Neuron (in vitro differentiated cells): ENCODE measurements around the gene RPL39.
"Not testable (repeated sequence)": the region's sequence is repeated elsewhere in the genome, so short reads cannot be mapped to it uniquely, and the experiment has no call there.

ENCODE experiments used
- H2AFZ ChIP-seq: one replicate; pipeline ENCODE4 v1.6.1; 2013; ENCODE audit warnings: low read depth, mild to moderate bottlenecking, inconsistent platforms, low read length, moderate library complexity
- H3K27me3 ChIP-seq: one replicate; pipeline ENCODE4 v1.6.1; 2013; ENCODE audit warnings: low read length; ENCODE audit not compliant: insufficient read depth
- H3K36me3 ChIP-seq: one replicate; pipeline ENCODE4 v1.6.1; 2013; ENCODE audit warnings: low read length; ENCODE audit not compliant: insufficient read depth
- H3K4me1 ChIP-seq: one replicate; pipeline ENCODE4 v1.6.1; 2013; ENCODE audit warnings: low read length; ENCODE audit not compliant: insufficient read depth
- H3K4me3 ChIP-seq: 2 replicates; pipeline ENCODE4 v1.5.1; 2013; ENCODE audit warnings: mild to moderate bottlenecking, low read length, moderate library complexity
- H3K9me3 ChIP-seq: one replicate; pipeline ENCODE4 v1.6.1; 2013; ENCODE audit warnings: low read length

The RPL39 gene

GRCh38 chrX:119784747-119785446 is 6.5 kb downstream of the RPL39 start:
- Histone ChIP-seq H3K27me3 (no peaks in the 10 kb centered on the region), H3K36me3 (peaks cover 28% of the 10 kb centered on the region), H3K4me1 (peaks cover 2% of the 10 kb centered on the region), H2AFZ (no peak overlapping the region), H3K4me3 (no peak overlapping the region), H3K9me3 (no peaks in the 10 kb centered on the region)

- Histone ChIP-seq H3K27me3 (no peaks in the 10 kb centered on the region), H3K9me3 (no peaks in the 10 kb centered on the region), H2AFZ (no peak overlapping the region), H3K4me1 (no peaks in the 10 kb centered on the region), H3K36me3 (peaks cover 19% of the 10 kb centered on the region), H3K4me3 (no peak overlapping the region)
Observed at GRCh38 chrX:119783026-119783425, 8.4 kb downstream of the RPL39 start.

- Histone ChIP-seq H3K27me3 (no peaks in the 10 kb centered on the region), H3K36me3 (no peaks in the 10 kb centered on the region), H3K9me3 (no peaks in the 10 kb centered on the region), H3K4me3 (no peak overlapping the region), H2AFZ (no peak overlapping the region), H3K4me1 (no peaks in the 10 kb centered on the region)
Observed at GRCh38 chrX:119778829-119779228, 12.6 kb downstream of the RPL39 start.

- Histone ChIP-seq H3K36me3 (no peaks in the 10 kb centered on the region), H3K9me3 (no peaks in the 10 kb centered on the region), H3K4me3 (no peak overlapping the region), H2AFZ (no peak overlapping the region), H3K27me3 (no peaks in the 10 kb centered on the region), H3K4me1 (no peaks in the 10 kb centered on the region)
Observed at GRCh38 chrX:119775517-119776238, 15.8 kb downstream of the RPL39 start.

DNA sequence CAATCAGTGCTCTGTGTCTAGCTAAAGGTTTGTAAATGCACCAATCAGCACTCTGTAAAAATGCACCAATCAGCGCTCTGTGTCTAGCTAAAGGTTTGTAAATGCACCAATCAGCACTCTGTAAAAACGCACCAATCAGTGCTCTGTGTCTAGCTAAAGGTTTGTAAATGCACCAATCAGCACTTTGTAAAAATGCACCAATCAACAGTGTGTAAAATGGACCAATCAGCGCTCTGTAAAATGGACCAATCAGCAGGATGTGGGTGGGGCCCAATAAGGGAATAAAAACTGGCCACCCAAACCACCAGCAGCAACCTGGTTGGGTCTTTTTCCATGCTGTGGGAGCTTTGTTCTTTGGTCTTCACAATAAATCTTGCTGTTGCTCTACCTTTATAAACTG is 22.0 kb downstream of the RPL39 start:
- not testable (repeated sequence) for H2AFZ ChIP-seq, H3K4me1 ChIP-seq

DNA sequence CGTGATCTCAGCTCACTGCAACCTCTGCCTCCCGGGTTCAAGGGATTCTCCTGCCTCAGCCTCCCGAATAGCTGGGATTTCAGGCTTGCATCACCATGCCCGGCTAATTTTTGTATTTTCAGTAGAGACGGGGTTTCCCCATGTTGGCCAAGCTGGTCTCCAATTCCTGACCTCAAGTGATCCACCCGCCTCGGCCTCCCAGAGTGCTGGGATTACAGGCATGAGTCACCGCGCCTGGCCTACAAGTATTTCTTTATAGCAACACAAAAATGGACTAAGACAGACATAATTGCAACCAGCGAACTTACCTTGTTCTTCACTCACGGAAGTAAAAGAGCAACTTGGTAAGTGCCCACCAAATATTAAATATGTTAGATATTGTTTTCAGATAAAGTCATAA is 23.0 kb downstream of the RPL39 start:
- not testable (repeated sequence) for H3K4me3 ChIP-seq, H3K9me3 ChIP-seq, H3K4me1 ChIP-seq, H3K36me3 ChIP-seq, H2AFZ ChIP-seq, H3K27me3 ChIP-seq

More for the DNA sequence above, 22.0 kb downstream of the RPL39 start:
- H3K4me3 ChIP-seq, H3K9me3 ChIP-seq, H3K27me3 ChIP-seq, H3K36me3 ChIP-seq: not testable (repeated sequence)

DNA sequence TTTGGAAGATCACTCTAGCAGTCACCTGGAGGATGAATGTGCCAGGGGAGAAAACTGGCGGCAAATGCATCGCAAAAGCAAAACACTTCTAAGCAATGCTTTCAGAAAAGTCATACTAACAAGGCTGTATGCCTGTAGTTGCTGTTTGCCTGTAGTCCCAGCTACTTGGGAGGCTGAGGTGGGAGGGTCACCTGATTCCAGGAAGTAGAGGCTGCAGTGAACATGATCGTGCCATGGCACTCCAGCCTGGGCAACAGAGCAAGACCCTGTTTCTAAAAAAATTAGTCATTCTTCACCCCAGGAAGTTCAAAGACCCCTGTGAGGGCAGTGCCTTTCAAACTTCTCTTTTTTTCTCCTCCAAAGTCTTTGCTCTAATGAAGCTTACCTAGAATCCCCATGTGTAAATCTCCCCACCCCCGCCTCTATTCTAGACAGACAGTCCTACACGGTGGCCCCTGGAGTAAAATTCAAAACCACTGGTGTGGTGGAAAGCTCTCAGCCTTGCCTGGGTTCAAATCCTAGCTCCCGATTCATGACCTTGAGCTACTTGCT is 27.5 kb downstream of the RPL39 start:
- Histone ChIP-seq H2AFZ (no peak overlapping the region), H3K9me3 (no peaks in the 10 kb centered on the region), H3K27me3 (no peaks in the 10 kb centered on the region), H3K4me3 (no peak overlapping the region), H3K4me1 (no peaks in the 10 kb centered on the region), H3K36me3 (no peaks in the 10 kb centered on the region)

GRCh38 chrX:119763181-119763580 is 28.2 kb downstream of the RPL39 start:
- no peak overlapping the region for H2AFZ ChIP-seq
- no peaks in the 10 kb centered on the region for H3K4me1 ChIP-seq
- no peak overlapping the region for H3K4me3 ChIP-seq

DNA sequence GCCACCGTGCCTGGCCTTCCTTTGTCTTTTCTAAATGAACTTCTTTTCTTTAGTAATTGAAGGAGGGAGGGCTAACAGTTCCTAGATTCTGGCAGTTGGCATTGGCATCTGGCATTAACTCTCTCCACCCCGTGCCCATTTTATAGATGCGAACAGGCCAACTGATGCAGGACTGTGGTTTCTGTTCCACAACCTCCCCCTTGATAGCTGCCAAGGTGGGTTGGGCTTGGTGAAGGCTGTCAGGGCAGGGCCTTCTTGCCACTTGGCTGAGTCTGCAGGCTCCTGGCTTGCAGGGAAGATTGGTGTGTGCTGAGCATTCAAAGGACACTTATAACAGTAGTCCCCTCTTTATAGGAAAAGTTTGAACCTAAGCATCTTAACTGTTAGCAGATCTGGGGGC is 28.7 kb downstream of the RPL39 start:
- Histone ChIP-seq H3K4me1 (no peaks in the 10 kb centered on the region), H3K4me3 (no peak overlapping the region), H2AFZ (no peak overlapping the region), H3K9me3 (no peaks in the 10 kb centered on the region), H3K36me3 (no peaks in the 10 kb centered on the region), H3K27me3 (no peaks in the 10 kb centered on the region)

More at GRCh38 chrX:119763181-119763580, 28.2 kb downstream of the RPL39 start:
- no peaks in the 10 kb centered on the region for H3K27me3 ChIP-seq
- no peaks in the 10 kb centered on the region for H3K36me3 ChIP-seq
- no peaks in the 10 kb centered on the region for H3K9me3 ChIP-seq

GRCh38 chrX:119760026-119760877 is 31.2 kb downstream of the RPL39 start:
- no peaks in the 10 kb centered on the region for H3K27me3 ChIP-seq
- no peaks in the 10 kb centered on the region for H3K36me3 ChIP-seq
- H2AFZ ChIP-seq: no peak overlapping the region
- no peak overlapping the region for H3K4me3 ChIP-seq
- H3K9me3 ChIP-seq: no peaks in the 10 kb centered on the region
- peaks cover 12% of the 10 kb centered on the region for H3K4me1 ChIP-seq

- peaks cover 12% of the 10 kb centered on the region for H3K4me1 ChIP-seq
- no peaks in the 10 kb centered on the region for H3K9me3 ChIP-seq
- no peaks in the 10 kb centered on the region for H3K27me3 ChIP-seq
- H3K4me3 ChIP-seq: peak overlapping the region; percentile 36
- H3K36me3 ChIP-seq: no peaks in the 10 kb centered on the region
- H2AFZ ChIP-seq: no peak overlapping the region
Observed at GRCh38 chrX:119759248-119759766, 32.1 kb downstream of the RPL39 start.

GRCh38 chrX:119758731-119759247 is 32.6 kb downstream of the RPL39 start:
- peak overlapping the region; percentile 41 for H2AFZ ChIP-seq
- peak overlapping the region; percentile 36 for H3K4me3 ChIP-seq
- no peaks in the 10 kb centered on the region for H3K9me3 ChIP-seq
- no peaks in the 10 kb centered on the region for H3K36me3 ChIP-seq
- no peaks in the 10 kb centered on the region for H3K27me3 ChIP-seq
- peaks cover 12% of the 10 kb centered on the region for H3K4me1 ChIP-seq
